NCI-H526 (cell line): ENCODE measurements around the gene CFAP300.

Experiments
- DNase-seq, 2 experiments: peaks; one replicate each; lab custom pipeline; 2025; lab: John Stamatoyannopoulos, UW

CFAP300 gene

DNA sequence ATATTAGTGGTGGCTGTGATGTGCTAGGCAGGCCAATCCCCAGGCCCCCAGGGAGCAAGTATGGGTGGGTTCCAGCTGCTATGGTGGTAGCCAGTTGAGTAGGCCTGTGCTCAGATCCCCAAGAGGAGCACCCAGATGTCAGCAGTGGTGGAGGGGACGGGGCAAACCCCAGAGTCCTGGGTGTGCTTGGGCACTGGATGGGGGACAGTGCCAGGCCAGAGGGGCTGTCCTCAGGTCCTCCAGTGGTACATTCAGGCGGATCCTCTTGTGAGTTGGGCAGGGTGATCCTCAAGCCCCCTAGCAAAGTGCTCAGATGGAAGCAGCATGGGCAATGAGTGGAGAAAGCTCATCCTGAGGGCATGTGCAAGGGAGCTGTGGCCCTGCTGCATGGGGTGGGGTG is 26.0 kb downstream of the CFAP300 start:
- no peak for DNase-seq

DNA sequence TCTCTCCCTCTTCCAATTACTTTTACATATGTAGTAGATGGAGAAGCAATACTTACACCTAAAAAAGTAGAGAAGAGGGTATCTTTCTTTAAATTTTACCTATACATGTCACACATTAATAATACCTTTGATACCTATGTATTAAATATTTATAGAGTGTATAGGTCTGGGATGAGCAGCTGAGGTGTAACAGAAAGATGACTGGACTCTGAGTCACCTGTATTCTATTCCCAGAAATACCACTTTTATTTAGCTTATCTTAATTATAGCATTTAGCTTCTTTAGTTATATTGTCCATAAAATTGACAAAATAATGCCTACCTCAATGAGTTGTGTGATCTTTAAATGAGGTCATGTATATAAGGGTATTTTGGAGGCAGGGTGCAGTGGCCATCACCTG is 32.4 kb downstream of the CFAP300 start:
- DNase-seq, result no peak

DNA sequence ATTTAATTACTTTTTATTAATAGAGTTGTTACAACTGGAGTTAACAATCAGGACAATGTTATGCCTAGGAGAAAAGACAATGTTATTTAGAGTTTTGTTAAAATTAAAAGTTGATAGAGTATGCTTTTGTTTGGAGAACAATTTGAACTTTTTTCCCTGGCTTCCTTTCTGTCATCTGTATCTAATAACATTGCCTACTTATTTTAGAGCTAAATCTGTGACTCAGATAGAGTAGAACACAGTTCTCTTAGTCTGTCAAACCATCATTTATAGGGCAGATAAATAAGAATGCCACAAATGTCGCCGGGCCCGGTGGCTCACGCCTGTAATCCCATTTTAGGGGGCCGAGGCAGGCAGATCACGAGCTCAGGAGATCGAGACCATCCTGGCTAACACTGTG is 34.1 kb downstream of the CFAP300 start:
- no peak for DNase-seq

DNA sequence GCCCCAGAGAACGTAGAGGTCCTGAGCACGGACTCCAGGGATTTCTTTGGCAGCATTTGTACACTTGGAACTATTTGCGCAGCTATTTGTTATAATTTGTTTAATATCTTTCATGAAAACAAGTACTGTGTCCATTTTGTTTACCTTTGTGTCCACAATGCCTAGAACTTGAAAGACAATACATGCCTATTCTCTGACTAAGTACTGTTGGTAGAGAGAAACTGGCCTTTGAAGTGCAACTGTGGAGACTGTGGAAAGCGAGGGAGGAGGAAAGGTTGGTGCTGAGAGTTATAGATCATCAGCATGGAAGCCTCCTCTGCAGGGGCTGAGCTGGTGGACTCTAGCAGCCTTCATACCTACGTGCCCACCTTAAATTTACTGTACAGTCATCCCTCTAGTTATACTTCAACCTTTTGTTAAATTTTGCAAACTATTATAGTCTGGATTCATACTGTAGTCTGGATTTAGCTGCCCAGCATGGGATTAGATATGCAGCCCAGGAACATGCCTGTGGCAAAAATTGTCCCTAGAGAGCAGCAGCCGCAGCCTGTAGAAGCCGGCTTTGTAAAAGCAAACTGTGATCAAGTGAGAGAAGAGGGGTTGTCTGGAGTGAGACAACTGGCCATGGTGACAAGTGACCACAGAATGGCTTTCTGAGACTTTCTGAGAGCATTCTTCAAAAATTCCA is 38.8 kb downstream of the CFAP300 start:
- no peak for DNase-seq

DNA sequence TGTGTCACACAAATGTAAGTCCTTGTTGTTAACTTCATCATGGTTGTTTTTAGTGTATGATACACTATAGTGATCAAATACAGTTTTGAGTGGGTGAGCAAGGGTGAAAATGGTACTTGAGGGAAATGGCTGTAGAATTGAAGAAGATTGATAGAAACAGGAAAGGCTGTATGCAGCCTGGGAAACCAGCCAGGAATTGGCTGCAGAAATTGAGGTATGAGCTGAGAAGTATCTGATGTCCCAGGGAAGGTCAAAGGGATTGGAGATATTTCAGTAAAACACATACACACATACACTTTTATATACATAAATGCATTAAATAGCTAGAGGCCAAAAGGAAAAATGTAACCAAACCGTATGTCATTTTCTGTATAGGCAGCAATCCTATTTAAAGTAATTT is 49.9 kb downstream of the CFAP300 start:
- no peak for DNase-seq

DNA sequence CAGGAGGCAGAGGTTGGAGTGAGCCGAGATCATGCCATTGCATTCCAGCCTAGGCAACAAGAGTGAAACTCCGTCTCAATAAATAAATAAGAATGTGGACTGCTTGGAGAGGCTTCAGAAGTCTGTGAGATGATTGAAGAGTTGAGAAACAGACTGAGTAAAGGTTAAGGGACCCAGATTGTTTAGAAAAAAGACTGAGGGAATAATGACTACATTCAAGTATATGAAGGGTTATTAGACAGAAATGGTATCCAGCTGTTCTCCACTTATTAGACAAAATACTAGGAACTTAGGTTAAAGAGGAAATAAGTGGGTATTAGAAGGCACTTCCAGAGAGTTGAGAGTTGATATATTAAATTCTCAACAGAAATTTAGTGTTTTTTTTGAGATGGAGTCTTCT is 52.5 kb downstream of the CFAP300 start:
- DNase-seq, result no peak

DNA sequence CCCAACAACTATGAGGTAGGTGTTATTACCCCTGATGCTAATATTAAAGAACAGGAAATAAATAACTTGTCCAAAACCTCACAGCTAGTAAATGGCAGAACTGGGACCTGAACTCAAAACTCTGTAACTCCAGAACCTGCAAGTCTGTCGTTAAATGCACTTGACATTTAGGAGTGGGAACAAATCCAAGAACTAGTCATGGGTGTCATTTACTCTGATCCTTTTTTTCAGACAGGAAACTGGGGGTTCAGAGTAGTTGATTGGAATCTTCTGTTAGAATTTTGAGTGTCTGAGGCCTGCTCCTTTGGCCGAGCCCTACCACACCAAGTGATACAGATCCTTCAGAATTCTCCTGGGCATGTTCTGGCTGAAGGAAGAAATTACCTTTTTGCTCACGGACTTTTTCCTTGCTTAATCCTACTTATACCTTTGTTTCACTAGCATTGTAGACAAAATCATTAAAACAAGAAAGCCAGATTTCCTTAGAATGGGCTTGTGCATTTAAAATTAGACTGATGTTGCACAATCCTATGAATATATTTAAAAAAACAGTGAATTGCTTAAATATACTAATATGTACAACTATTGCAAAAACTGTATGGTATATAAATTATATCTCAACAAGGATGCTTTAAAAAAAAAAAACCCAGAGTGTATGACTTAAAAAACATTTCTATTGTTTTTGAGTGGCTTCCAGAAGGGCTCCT is 61.6 kb downstream of the CFAP300 start:
- no peak for DNase-seq

DNA sequence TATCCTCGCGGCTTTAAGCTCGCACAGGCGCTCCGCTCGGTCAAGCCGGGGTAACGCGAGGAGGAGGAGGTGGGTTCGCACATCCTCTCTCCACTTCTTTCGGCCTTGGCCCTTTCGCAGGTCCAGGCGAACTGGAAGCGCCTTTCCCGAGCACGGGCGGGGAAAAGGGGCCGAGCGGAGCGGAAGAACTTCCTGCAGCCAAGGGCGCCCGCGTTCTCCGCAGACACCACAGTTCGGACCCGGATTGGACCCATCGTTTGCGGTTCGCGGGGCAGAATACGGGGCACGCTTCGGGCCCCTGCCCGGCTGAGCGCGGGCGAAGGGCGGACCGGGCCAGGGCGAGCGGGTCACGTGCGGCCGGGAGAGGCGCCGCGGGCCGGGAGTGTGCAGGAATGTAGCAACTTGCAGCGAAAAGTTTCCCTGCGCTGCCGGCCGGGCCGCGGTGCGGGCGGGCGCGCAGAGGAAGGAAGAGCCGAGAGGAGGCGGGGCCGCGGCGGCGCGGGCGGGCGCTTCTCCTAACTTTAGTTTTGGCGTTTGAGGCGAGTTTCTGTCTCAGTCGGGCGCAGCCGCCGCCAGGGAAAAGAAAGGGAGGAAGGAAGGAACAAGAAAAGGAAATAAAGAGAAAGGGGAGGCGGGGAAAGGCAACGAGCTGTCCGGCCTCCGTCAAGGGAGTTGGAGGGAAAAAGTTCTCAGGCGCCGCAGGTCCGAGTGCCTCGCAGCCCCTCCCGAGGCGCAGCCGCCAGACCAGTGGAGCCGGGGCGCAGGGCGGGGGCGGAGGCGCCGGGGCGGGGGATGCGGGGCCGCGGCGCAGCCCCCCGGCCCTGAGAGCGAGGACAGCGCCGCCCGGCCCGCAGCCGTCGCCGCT is 62.9 kb downstream of the CFAP300 start, which contains the start of gene YAP1:
TSS of gene YAP1 (plus strand) at position 552 of the 865 bp plus-strand sequence. CDS start 402 bp downstream, outside the sequence.
- DNase-seq, result peak; percentile 47 to 88

DNA sequence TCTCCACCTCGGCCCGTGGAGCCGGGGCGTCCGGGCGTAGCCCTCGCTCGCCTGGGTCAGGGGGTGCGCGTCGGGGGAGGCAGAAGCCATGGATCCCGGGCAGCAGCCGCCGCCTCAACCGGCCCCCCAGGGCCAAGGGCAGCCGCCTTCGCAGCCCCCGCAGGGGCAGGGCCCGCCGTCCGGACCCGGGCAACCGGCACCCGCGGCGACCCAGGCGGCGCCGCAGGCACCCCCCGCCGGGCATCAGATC is 63.4 kb downstream of the CFAP300 start:
- peak in 1 of 2 experiments; percentile 49 for DNase-seq

DNA sequence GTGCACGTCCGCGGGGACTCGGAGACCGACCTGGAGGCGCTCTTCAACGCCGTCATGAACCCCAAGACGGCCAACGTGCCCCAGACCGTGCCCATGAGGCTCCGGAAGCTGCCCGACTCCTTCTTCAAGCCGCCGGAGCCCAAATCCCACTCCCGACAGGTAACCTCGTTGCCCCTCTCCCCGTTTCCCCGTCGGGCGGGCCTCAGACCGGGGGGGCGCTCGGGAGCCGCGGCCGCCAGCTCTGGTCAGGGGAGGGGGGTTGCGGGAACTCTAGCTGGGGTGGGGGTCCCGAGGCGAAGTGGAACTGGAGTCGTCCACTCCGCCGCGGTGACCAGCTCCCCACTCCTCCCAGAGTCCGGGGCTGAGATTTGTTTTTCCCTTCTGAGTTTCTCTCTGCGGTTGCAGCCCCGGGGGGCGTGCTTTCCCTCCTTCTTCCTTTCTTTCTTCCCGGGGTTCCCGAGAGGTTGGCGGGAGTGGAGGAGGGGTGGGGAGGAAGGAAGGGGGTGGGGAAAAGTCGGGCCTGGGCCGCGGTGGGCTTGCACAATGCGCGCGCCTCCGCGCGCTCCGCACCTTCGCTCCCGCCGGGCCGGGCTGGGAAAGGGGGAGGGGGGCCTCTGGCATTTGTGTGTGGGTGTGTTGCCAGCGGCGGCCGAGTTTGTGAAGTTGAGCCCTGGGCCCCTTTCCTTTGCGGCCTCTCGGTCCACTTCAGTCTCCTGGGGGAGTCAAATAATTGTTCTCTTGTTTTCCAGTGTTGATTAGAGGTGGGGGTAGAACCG is 64.0 kb downstream of the CFAP300 start:
- no peak for DNase-seq

DNA sequence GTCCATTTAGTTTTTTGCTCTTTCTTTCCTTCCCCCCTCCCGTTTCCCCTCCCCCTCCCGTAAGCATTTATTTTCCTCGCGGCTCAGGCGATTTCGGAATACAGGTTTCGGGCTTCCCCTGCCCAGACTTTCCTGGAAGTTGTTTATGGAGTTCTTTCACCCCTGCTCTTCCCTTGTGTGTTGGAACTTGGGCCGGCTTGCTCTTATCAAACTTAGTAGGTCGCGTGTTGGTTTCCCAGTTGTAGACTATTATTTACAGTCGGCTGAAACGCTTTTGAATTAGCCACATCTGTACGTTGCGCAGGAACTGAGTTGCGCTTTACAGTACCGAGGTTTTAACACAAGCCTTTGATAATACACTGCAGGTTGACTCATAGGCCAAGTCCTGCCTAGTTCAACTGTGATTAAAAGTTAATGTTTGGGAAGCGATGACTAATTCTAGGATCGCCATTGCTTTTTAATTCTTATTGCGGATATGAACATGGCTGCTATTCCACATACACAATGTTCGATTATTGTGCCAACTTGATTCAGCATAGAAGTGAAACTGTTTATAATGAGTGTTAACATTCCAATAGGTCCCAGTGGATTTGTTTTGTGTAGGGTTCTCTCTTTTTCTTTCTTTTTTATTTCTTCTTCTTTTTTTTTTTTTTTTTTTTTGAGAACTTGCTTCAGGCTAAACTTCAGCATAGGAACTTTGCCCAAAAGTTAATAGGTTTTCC is 64.7 kb downstream of the CFAP300 start:
- no peak for DNase-seq

DNA sequence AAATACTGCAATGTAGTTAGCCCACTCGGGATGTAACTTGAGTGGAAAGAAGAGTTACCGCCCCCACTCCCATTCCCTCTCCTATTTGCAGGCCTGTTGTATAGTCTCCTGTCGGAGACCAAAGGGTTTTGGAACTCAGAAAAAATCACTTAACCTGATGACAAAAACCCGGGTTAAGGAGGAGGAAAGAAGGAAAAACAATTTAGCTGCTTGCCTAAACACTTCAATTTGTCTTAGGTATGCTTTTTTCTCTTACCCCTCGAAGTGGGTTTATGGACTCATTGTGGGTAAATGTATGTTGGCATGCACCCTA is 65.2 kb downstream of the CFAP300 start:
- DNase-seq, result no peak

DNA sequence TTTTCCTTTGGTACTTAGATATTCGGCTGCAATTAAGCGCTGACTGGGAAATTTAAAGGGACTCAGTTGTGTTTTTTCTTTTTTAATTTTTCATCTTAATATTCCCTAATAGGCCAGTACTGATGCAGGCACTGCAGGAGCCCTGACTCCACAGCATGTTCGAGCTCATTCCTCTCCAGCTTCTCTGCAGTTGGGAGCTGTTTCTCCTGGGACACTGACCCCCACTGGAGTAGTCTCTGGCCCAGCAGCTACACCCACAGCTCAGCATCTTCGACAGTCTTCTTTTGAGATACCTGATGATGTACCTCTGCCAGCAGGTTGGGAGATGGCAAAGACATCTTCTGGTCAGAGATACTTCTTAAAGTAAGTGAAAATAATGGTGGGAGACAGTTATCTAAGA is 66.8 kb downstream of the CFAP300 start:
- DNase-seq, result no peak

DNA sequence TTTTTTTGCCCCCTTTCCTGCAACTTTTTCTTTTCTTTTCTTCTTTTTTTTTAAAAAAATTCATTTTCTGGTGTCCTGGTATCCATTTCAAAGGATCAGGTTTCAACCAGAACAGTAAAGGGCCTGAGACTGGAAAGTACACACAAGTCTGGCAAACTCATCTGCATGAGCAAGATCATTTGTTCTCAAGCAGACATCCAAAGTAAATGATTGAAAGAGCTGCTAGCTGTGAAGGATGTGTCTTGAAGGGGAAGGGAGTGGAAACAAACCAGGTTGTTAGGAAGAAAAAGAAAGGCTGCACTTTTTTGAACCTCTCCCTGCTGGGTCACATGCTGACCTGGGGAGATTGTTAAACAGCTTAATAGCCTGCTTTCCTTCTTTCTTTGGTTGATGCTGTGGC is 68.3 kb downstream of the CFAP300 start:
- peak in 1 of 2 experiments; percentile 36 for DNase-seq

DNA sequence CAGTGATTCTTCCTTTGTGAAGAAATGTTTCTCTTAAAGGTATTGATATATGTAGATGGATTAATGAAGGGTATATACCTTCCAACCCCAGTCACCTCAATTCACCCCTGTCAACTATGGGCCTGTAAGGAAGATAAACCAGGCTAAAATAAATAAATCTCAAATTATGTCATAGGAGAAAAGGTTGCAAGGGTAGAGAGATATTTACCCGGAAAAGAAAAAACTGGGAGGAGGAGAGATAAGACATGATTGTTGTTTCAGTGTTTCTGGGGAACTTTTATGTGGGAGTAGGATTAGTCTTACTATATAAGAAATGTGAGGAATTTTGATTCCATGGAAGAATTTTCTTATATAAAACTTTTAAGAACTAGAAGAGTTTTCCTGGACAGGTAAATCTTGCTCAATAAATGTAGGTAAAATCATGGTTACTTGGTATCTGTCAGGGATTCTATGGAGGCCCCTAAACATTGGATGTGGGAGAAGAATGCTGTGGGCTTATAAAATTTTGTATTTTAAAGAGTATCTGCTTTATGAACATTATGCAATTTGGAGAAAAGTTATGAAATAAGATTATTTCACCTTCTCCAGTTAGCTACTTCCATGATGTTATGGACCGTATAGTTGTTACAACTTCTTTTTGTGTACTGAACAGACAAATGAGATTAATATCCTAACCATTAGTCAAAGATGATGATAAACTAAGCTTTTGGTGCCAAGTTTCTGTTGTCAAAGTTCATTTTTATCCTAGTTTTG is 69.4 kb downstream of the CFAP300 start:
- DNase-seq, result no peak

DNA sequence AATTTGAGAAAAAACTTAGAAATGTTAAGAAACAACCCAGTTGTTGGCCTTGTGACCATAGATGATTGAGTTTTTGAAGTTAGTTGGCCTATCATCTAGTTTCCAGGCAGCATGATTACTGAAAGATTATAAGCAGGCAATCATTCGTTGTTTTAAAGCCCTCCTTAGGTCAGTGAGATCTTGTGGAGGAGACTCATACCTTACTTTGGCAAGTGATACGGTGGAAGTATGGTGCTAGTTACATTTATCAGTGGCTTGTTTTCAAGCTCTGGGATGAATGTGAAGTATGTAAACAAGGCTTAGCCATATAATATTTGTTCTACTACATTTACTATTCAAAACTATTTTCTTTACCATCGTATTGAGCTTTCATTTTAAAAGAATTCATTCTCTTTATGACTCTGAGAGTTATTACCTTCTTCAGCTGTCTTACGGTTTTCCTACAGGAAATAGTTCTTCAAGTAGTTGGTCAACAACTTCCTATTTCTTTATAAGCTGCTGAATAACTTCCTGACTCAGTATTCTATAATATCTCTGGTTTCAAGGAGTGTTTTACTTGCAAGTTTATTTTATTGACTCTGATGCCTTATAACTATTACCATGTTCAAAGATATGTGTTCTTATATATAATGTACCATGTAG is 70.4 kb downstream of the CFAP300 start:
- no peak for DNase-seq

DNA sequence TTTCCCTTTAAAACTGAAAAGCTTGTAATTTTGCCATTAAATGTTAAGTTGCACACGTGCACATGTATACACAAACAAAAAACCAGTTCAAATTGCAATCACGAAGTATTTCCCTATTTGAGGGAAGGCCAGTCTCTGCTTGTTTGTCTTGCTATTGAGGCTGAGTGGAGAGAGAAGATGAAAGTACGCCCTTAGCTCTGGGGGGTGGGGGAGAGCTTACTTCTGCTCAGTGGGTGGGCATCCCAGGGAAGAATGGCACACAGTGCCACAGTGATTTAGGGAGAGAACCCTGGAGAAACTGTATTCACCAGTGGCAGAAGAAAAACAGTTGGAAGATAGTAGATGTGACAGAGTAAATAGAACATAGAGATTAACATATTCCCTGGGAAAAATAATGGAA is 71.7 kb downstream of the CFAP300 start:
- no peak for DNase-seq

DNA sequence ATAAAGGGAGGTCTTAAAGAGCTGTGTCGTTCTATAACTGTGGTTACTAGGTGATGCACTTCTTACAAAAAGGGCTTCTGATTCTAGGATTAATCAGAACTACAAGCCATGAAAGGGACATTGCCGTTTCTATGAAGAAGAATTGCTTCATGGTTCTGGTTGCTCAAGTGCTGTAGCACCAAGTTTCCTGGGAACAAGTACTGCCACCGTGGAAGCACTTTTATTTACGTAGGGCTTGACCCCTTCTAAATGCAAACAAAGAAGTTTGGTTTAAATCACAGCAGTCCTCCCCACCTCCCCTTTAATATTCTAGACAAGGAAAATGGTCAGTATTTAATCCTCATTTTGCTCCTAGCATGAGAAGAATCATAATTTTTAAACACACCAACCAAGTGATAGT is 72.8 kb downstream of the CFAP300 start:
- DNase-seq, result no peak

DNA sequence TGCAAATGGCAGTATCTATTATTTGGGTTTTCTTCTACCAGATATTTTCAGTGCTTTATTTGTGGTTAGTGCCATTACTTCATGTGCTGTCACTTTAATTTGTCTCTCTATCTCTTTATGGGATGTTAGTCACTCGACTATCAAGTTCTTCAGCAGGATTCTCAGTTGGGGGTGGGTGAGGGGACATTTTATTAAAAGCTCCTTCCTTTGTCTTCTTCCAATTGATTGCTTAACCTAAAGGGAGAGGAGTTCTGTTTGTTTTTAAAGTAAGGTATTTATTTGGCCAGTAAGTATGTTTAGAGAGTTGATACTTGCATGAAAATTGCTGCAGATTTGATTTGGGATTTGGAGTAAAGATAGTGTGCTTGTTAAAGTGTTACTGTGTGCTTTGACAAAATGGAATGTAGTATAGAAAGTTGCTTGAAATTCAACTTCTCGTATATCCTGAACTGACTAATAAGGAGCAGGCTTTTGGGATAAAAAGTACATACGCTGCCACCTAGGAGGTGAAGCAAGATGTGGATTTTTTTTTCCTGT is 73.3 kb downstream of the CFAP300 start:
- DNase-seq, result no peak

DNA sequence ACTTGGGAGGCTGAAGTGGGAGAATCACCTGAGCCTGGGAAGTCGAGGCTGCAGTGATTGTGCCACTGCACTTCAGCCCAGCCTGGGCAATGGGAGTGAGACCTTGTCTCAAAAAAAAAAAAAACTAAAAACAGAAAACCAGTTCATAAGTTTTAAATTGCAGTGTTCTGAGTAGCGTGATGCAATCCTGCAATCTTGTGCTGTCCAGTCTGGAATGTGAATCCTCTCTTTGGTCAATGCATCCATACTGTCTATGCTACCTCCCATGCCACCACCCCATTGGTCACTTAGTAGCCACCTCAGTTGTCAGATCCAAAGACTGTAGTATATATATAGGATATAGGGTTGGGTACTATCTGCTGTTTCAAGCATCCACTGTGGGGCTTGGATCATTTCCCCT is 74.1 kb downstream of the CFAP300 start:
- DNase-seq, result no peak
